Osteocyte (in vitro differentiated cells): ENCODE measurements around the gene PCF11. TPM values are rescaled to one million over a fixed set of nuclear protein-coding genes. Genes with fewer than 3 reads are reported as not detected.

Source experiments
- DNase-seq: peaks from one replicate; pipeline ENCODE4 v3.0.0; 2021; ENCODE audit warnings: mixed read lengths; ENCODE audit not compliant: unreplicated experiment; ENCODE audit errors: extremely low spot score
- H3K27ac Mint-ChIP-seq: one replicate; pipeline ENCODE4 v1.8.0; 2021; ENCODE audit warnings: mild to moderate bottlenecking, mixed read lengths; ENCODE audit not compliant: unreplicated experiment
- H3K27me3 Mint-ChIP-seq: one replicate; pipeline ENCODE4 v1.8.0; 2021; ENCODE audit warnings: mixed read lengths; ENCODE audit not compliant: unreplicated experiment
- H3K36me3 Mint-ChIP-seq: one replicate; pipeline ENCODE4 v1.8.0; 2021; ENCODE audit warnings: mixed read lengths; ENCODE audit not compliant: unreplicated experiment
- H3K4me1 Mint-ChIP-seq: one replicate; pipeline ENCODE4 v1.8.0; 2021; ENCODE audit warnings: mixed read lengths; ENCODE audit not compliant: unreplicated experiment
- H3K4me3 Mint-ChIP-seq: one replicate; pipeline ENCODE4 v1.8.0; 2021; ENCODE audit warnings: mild to moderate bottlenecking, moderate library complexity, mixed read lengths; ENCODE audit not compliant: unreplicated experiment
- H3K9me3 Mint-ChIP-seq: one replicate; pipeline ENCODE4 v1.8.0; 2021; ENCODE audit warnings: mixed read lengths; ENCODE audit not compliant: unreplicated experiment
- total RNA-seq: library from RNA; stranded (reverse); gene quantifications from 2 replicates; pipeline ENCODE4 v1.2.1, GENCODE V29; 2021
- TF ChIP-seq, protein P1 (sequence below): fragments of 200-600 bp; sonication (generic); IDR thresholded peaks from 2 replicates; pipeline ENCODE4 v1.5.0; 2021; ENCODE audit warnings: antibody characterized with exemption, mild to moderate bottlenecking, moderate library complexity

Gene PCF11
- total RNA-seq, 1 donor from 2014 or later, result 66.6 TPM

DNA sequence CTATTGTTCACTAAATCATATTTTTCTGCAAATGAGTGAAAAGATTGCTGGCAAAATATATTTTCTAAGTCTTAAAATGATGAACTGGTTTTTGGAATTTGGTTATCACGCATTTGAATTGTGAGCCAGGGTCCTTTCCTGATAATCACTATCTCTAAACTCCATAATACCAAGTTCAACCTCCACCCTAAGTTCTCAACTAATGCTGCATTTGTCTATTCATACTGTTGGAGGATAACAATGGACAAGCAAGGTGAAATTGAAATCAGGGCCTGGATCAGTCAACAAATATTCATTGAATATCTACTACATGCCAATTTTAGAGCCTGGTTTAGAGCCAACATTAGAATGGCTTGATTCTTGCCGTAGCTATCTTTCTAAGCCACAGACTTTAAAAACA, 4.7 kb upstream of the PCF11 start:
- no peak overlapping the region for H3K4me3 Mint-ChIP-seq
- H3K9me3 Mint-ChIP-seq, result no peaks in the 10 kb centered on the region
- no peak for DNase-seq
- TF ChIP-seq, protein P1, sequence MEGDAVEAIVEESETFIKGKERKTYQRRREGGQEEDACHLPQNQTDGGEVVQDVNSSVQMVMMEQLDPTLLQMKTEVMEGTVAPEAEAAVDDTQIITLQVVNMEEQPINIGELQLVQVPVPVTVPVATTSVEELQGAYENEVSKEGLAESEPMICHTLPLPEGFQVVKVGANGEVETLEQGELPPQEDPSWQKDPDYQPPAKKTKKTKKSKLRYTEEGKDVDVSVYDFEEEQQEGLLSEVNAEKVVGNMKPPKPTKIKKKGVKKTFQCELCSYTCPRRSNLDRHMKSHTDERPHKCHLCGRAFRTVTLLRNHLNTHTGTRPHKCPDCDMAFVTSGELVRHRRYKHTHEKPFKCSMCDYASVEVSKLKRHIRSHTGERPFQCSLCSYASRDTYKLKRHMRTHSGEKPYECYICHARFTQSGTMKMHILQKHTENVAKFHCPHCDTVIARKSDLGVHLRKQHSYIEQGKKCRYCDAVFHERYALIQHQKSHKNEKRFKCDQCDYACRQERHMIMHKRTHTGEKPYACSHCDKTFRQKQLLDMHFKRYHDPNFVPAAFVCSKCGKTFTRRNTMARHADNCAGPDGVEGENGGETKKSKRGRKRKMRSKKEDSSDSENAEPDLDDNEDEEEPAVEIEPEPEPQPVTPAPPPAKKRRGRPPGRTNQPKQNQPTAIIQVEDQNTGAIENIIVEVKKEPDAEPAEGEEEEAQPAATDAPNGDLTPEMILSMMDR, result no peak
- peaks cover 2% of the 10 kb centered on the region for H3K36me3 Mint-ChIP-seq
- peaks cover 4% of the 10 kb centered on the region for H3K4me1 Mint-ChIP-seq
- no peak overlapping the region for H3K27ac Mint-ChIP-seq
- H3K27me3 Mint-ChIP-seq, result peaks cover 4% of the 10 kb centered on the region

GRCh38 chr11:83153764-83154163, 3.2 kb upstream of the PCF11 start:
- Mint-ChIP-seq H3K4me1 (peaks cover 4% of the 10 kb centered on the region), H3K9me3 (no peaks in the 10 kb centered on the region), H3K36me3 (peaks cover 2% of the 10 kb centered on the region), H3K27me3 (no peaks in the 10 kb centered on the region), H3K4me3 (no peak overlapping the region), H3K27ac (no peak overlapping the region)
- no peak for DNase-seq
- TF ChIP-seq, protein P1, result no peak

DNA sequence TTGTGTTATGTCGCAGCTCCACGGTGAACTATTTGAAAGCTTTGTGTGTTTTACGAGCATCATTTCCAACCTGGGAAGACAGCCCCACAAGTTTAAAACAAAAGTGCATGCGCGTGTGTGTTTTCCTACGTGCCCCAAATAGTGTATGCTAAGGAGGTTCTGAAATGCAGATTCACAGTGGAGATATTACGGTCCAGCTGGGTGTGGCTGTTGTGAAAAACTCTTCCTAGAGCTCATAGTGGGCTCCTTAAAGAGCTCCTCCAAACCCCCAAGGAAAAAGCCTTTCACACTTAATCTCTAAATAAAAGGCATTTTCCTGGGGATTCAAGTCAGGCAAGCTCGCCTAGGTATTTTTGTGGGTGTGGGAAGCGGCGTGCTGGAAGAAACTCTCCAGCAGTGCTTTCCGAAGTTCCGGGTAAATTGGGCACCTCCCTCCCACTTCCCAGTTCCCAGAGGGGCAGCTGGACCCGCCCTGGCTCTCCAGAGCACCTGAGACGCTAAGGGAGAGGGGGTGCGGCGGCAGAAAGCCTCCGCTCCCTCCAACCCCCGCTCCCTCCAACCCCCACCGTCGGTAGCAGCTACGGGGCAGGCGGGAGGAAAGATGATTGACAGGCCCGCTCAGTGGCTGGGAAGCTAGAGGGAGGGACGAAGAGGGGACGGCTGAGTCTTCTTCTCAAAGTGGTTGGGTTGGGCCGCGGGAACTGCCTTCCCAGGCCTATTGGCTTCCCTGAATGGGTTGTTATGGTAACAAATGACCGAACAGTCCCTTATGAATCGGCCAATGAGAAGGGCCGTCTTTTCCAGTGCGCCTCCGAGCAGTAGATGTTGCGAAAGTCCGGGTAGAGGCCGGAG, 561 bp upstream of the PCF11 start:
- Mint-ChIP-seq H3K4me3 (peak overlapping the region; percentile 99), H3K4me1 (peaks cover 27% of the 10 kb centered on the region), H3K36me3 (peaks cover 16% of the 10 kb centered on the region), H3K27me3 (no peaks in the 10 kb centered on the region), H3K27ac (peak overlapping the region; percentile 90), H3K9me3 (no peaks in the 10 kb centered on the region)
- TF ChIP-seq, protein P1, result no peak
- peak; percentile 99 for DNase-seq

GRCh38 chr11:83157594-83158356, 844 bp downstream of the PCF11 start:
- Mint-ChIP-seq H3K36me3 (peaks cover 22% of the 10 kb centered on the region), H3K27ac (peak overlapping the region; percentile 100), H3K27me3 (no peaks in the 10 kb centered on the region), H3K4me3 (peak overlapping the region; percentile 99), H3K9me3 (no peaks in the 10 kb centered on the region), H3K4me1 (peaks cover 40% of the 10 kb centered on the region)
- no peak for DNase-seq
- TF ChIP-seq, protein P1, result no peak

DNA sequence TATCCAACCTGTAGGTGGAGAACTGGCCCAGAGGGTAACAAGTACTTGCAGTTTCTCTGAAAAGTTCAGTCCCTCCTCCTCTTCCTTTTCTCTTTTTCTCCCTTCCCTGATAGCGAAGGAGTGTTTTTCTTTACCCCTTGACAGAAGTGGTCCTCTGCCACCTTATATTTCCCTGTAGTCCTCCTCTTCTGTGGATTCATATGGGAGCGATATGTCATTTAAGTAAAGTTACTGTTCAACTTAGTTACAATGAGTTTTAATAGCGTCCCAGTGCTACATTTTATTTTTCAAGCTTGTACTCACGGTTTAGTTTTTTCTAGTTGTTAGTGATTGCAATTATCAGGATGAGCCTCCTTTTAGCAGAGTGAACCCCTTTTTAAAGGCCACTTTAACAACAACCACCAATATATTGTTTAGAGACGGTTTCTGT, 1.4 kb downstream of the PCF11 start:
- Mint-ChIP-seq H3K27me3 (no peaks in the 10 kb centered on the region), H3K4me3 (peak overlapping the region; percentile 99), H3K36me3 (peaks cover 22% of the 10 kb centered on the region), H3K4me1 (peaks cover 42% of the 10 kb centered on the region), H3K27ac (peak overlapping the region; percentile 100), H3K9me3 (no peaks in the 10 kb centered on the region)
- no peak for DNase-seq
- TF ChIP-seq, protein P1, result peak; percentile 14
